K562 (cell line): ENCODE data around the gene RAB7A. TPM values are rescaled to one million over a fixed set of nuclear protein-coding genes. Genes with fewer than 3 reads are reported as not detected.

Experiments
- ATAC-seq: fragments of 200-7000 bp; cut with Tn5 transposase; 3 replicates; pipeline ENCODE4 v1.9.1; 2020; ENCODE audit warnings: moderate library complexity
- BruUV-seq: library from RNA; stranded (reverse); fragments of 400-500 nt; replicated peaks from 2 replicates; lab custom pipeline; 2021; lab: Mats Ljungman, UMichigan
- CTCF ChIA-PET: fragments of 300-600 bp; formaldehyde crosslinking; extraction: SDS; loops from one replicate; lab custom pipeline; 2021; ENCODE audit warnings: low intra/inter-chr PET ratio; lab: Yijun Ruan, JAX
- POLR2A ChIA-PET: fragments of 300-600, 350-650 bp; sonication (Branson Sonifier 250); formaldehyde crosslinking; extraction: SDS; loops from one replicate; lab custom pipeline; 2021; ENCODE audit warnings: antibody characterized with exemption, inconsistent platforms; lab: Yijun Ruan, JAX
- DNase-seq, 4 experiments: peaks; one replicate each; pipeline versions ENCODE4 v3.0.0 to v3.0.0-alpha.2; 2011 to 2018; ENCODE audit warnings: low spot score in 3 of 4, mixed read lengths in 3 of 4; ENCODE audit errors: extremely low read depth in 1 of 4
- FAIRE-seq: peaks from 2 replicates; lab custom pipeline; 2011; peaks lifted over from hg19 to GRCh38; lab: Jason Lieb, UNC
- H2AFZ ChIP-seq: 2 replicates; pipeline ENCODE4 v1.6.0; 2011; ENCODE audit warnings: low read depth, low read length, control low read depth, inconsistent platforms
- H3K27ac ChIP-seq: fragments of 200-600 bp; 3 replicates; pipeline ENCODE4 v1.8.0; 2011; ENCODE audit warnings: low read depth, mild to moderate bottlenecking, control low read depth, inconsistent platforms, low read length, moderate library complexity, mixed read lengths; ENCODE audit errors: extremely low read depth
- H3K27me3 ChIP-seq, 2 experiments: fragments of 300-600 bp in 1 of 2; 2 replicates in 1 of 2; 3 replicates in 1 of 2; pipeline versions ENCODE4 v1.6.0 to v1.8.0; 2011; ENCODE audit warnings: inconsistent platforms in 2 of 2, low read length in 2 of 2, mild to moderate bottlenecking in 1 of 2, mixed read lengths in 1 of 2, moderate library complexity in 1 of 2; ENCODE audit not compliant: control insufficient read depth in 2 of 2, insufficient read depth in 2 of 2
- H3K36me3 ChIP-seq: fragments of 300-600 bp; 3 replicates; pipeline ENCODE4 v1.8.0; 2011; ENCODE audit warnings: mild to moderate bottlenecking, low read length, inconsistent platforms; ENCODE audit not compliant: control insufficient read depth, insufficient read depth
- H3K4me1 ChIP-seq, 2 experiments: fragments of 200-600 bp in 1 of 2; replicated peaks in 1 of 2; 2 replicates in 1 of 2; 3 replicates in 1 of 2; pipeline versions ENCODE4 v1.5.1 to v1.8.0; 2011; ENCODE audit warnings: inconsistent platforms in 2 of 2, low read length in 2 of 2, mild to moderate bottlenecking in 1 of 2, mixed read lengths in 1 of 2, moderate library complexity in 1 of 2; ENCODE audit not compliant: control insufficient read depth in 2 of 2, insufficient read depth in 2 of 2
- H3K4me2 ChIP-seq: 2 replicates; pipeline ENCODE4 v1.6.1; 2011; ENCODE audit warnings: low read length, control low read depth, inconsistent platforms, mixed read lengths; ENCODE audit not compliant: insufficient read depth
- H3K4me3 ChIP-seq: fragments of 200-600 bp; sonication (generic), shearing (Covaris generic); 2 replicates; pipeline ENCODE4 v1.5.1; 2016; ENCODE audit warnings: control low read depth, inconsistent platforms
- H3K79me2 ChIP-seq: fragments of 200-600 bp; 3 replicates; pipeline ENCODE4 v1.8.0; 2011; ENCODE audit warnings: low read length, inconsistent platforms; ENCODE audit not compliant: control insufficient read depth, insufficient read depth
- H3K9ac ChIP-seq, 2 experiments: 2 replicates each; pipeline versions ENCODE4 v1.6.0 to v1.6.1; 2011; ENCODE audit warnings: low read depth in 2 of 2, low read length in 2 of 2, control low read depth in 1 of 2, inconsistent platforms in 1 of 2, mild to moderate bottlenecking in 1 of 2, mixed read lengths in 1 of 2; ENCODE audit not compliant: insufficient read depth in 1 of 2
- H3K9me1 ChIP-seq: one replicate; pipeline ENCODE4 v1.6.0; 2011; ENCODE audit warnings: inconsistent platforms, mild to moderate bottlenecking, low read length, moderate library complexity; ENCODE audit not compliant: control insufficient read depth, insufficient read depth
- H3K9me3 ChIP-seq: replicated peaks from 2 replicates; pipeline ENCODE4 v1.5.1; 2011; ENCODE audit warnings: low read depth, low read length, inconsistent platforms; ENCODE audit not compliant: control insufficient read depth, insufficient read depth
- H4K20me1 ChIP-seq: replicated peaks from 2 replicates; pipeline ENCODE4 v1.6.1; 2011; ENCODE audit warnings: low read length, inconsistent platforms, mixed read lengths; ENCODE audit not compliant: control insufficient read depth, insufficient read depth
- ARID3B ChIP-seq: fragments of 250-450 bp; sonication (Bioruptor Pico); IDR thresholded peaks from 2 replicates; pipeline ENCODE4 v1.4.0; 2020; ENCODE audit warnings: borderline replicate concordance
- BACH1 ChIP-seq: fragments of 200-800 bp; sonication (Bioruptor generic); IDR thresholded peaks from 2 replicates; pipeline ENCODE4 v1.6.1; 2016; ENCODE audit warnings: missing genetic modification characterization, missing compliant biosample characterization
- DIDO1 ChIP-seq: fragments of 450-650 bp; IDR thresholded peaks from 2 replicates; pipeline ENCODE4 v1.6.1; 2016; ENCODE audit warnings: low read depth, missing biosample characterization, missing genetic modification characterization
- MTF1 ChIP-seq: fragments of 250-450 bp; sonication (Bioruptor Pico); IDR thresholded peaks from 2 replicates; pipeline ENCODE4 v1.9.0; 2021; ENCODE audit warnings: moderate library complexity, mild to moderate bottlenecking, inconsistent platforms, borderline replicate concordance
- NELFE ChIP-seq: IDR thresholded peaks from 2 replicates; pipeline ENCODE4 v1.6.1; 2011; ENCODE audit warnings: mild to moderate bottlenecking; ENCODE audit not compliant: insufficient read depth, insufficient read length
- POLR2A ChIP-seq: fragments of 450-650 bp; conservative IDR thresholded peaks from 2 replicates; pipeline ENCODE4 v1.6.1; 2016
- SMARCC2 ChIP-seq: fragments of 450-650 bp; IDR thresholded peaks from 2 replicates; pipeline ENCODE4 v1.6.1; 2017; ENCODE audit warnings: antibody characterized with exemption, moderate library complexity, mild to moderate bottlenecking, low read depth
- TEAD1 ChIP-seq, 2 experiments: fragments of 450-650 bp in 1 of 2; sonication (generic) in 1 of 2; formaldehyde crosslinking; IDR thresholded peaks; 2 replicates each; pipeline versions ENCODE4 v1.4.0 to v1.8.0; 2020 to 2022; ENCODE audit warnings: mild to moderate bottlenecking in 2 of 2, missing genetic modification reagents in 1 of 2
- TRIM24 ChIP-seq, 2 experiments: fragments of 450-650 bp; IDR thresholded peaks; 2 replicates each; pipeline ENCODE4 v1.6.1; 2016
- XRCC3 ChIP-seq: fragments of 450-650 bp; IDR thresholded peaks from 2 replicates; pipeline ENCODE4 v1.6.1; 2017; ENCODE audit warnings: mild to moderate bottlenecking, moderate library complexity
- whole genome bisulfite sequencing: fragments of 100-300 bp; shearing (Covaris generic); methylation state at CpG from one replicate; pipeline ENCODE4 v1.1.6; 2016; ENCODE audit warnings: low coverage, mixed read lengths; ENCODE audit not compliant: insufficient coverage; ENCODE audit errors: missing lambda C conversion rate; 5-methylcytosine and 5-hydroxymethylcytosine counted together
- in situ Hi-C: fragments of 300-500 bp; cut with MboI; formaldehyde crosslinking; loops from 4 replicates; pipeline ENCODE4 v1.15.0; 2018; ENCODE audit warnings: inconsistent platforms, mixed read lengths
- intact Hi-C: fragments of 100-400 bp; cut with micrococcal nuclease; formaldehyde crosslinking; loops from 2 replicates; pipeline ENCODE4 v1.14.2; 2022
- polyA plus RNA-seq, 8 experiments: library from polyadenylated mRNA; depleted of rRNA in 4 of 8; stranded (reverse) in 5 of 8; unstranded in 3 of 8; fragments of >200 nt; fragmentation: Nextera tagmentation in 2 of 8; fragmentation: Illumina TruSeq in 1 of 8; extraction: Ambion mirVana in 2 of 8; extraction: Trizol in 1 of 8; gene quantifications; 2 replicates each; pipeline versions ENCODE4 v1.2.1 to v1.2.3, GENCODE V29; 2011 to 2014; ENCODE audit warnings: inconsistent platforms in 1 of 8, missing spikeins in 1 of 8
- total RNA-seq, 7 experiments: library from RNA; depleted of rRNA in 6 of 7; stranded (reverse); fragments of >200 nt in 6 of 7; fragmentation: Illumina TruSeq in 2 of 7; extraction: Trizol in 2 of 7; gene quantifications; 2 replicates each; pipeline versions ENCODE4 v1.2.1 to v1.2.3, GENCODE V29; 2011 to 2021; ENCODE audit warnings: low replicate concordance in 1 of 7

The RAB7A gene
- total and polyA plus RNA-seq, 9 of the 15 experiments (the other 6 are each of a cell fraction or from before 2014, with no cell fraction given) = 30.9 to 204 (median 72.8) TPM

GRCh38 chr3:128808672-128809071, 82.7 kb downstream of the RAB7A start (continued):
- TF ChIP-seq ARID3B (CRISPR knock-in tag) = no peak
- TF ChIP-seq DIDO1 (tag) = no peak
- TF ChIP-seq BACH1 (tag) = no peak
- TF ChIP-seq XRCC3 = no peak
- TF ChIP-seq POLR2A = no peak
- TF ChIP-seq NELFE = no peak
- no peak for TF ChIP-seq SMARCC2
- no peak for TF ChIP-seq TRIM24 (IDR thresholded peaks at IDR 0.05)
- TF ChIP-seq, all 486 proteins: peak for 0

GRCh38 chr3:128813097-128813496, 87.1 kb downstream of the RAB7A start:
- peak overlapping the region in 1 of 2 experiments; percentile 7; a peak in 1 of 4 replicates for H3K9ac ChIP-seq
- H3K27me3 ChIP-seq = no peaks in the 10 kb centered on the region
- intact Hi-C loops = no loop called here
- H3K36me3 ChIP-seq = peaks cover 83% of the 10 kb centered on the region
- ChIA-PET CTCF (no interaction called here), POLR2A (interaction anchor here (0.6 to 1.5 kb wide), 3 partner anchors 9 to 197 kb away, joined by 3 to 4 read pairs (median 3); no protein-coding TSS in a partner anchor)
- no peak for FAIRE-seq
- H3K4me3 ChIP-seq = no peak overlapping the region
- no peaks in the 10 kb centered on the region for H3K9me3 ChIP-seq
- in situ Hi-C loops = no loop called here
- H3K79me2 ChIP-seq = no peaks in the 10 kb centered on the region
- 92% methylated on average over 8 of the region's 8 CpGs for WGBS
- no peak for ATAC-seq
- no peak overlapping the region for H3K4me2 ChIP-seq
- DNase-seq = no peak
- no peak overlapping the region for H3K27ac ChIP-seq
- no peak for TF ChIP-seq MTF1 (CRISPR knock-in tag)
- TF ChIP-seq TEAD1 (CRISPR knock-in tag; IDR thresholded peaks at IDR 0.05) = no peak
- no peak overlapping the region for H2AFZ ChIP-seq
- no peaks in the 10 kb centered on the region for H3K4me1 ChIP-seq
- no peaks in the 10 kb centered on the region for H3K9me1 ChIP-seq
- BruUV-seq = no TSS peak
- H4K20me1 ChIP-seq = no peaks in the 10 kb centered on the region
